Smooth muscle cell (in vitro differentiated cells): Measurements from ENCODE around the gene PROM2. TPM values are rescaled to one million over a fixed set of nuclear protein-coding genes. Genes with fewer than 3 reads are reported as not detected.

Source experiments
- DNase-seq: peaks from one replicate; lab custom pipeline; 2025; ENCODE audit not compliant: unreplicated experiment; lab: John Stamatoyannopoulos, UW
- H2AFZ ChIP-seq: fragments of 200-600 bp; sonication (generic); 2 replicates; pipeline ENCODE4 v1.6.0; 2016; ENCODE audit warnings: antibody characterized with exemption, low read depth, mild to moderate bottlenecking
- H3F3A ChIP-seq: fragments of 200-600 bp; sonication (generic); 2 replicates; pipeline ENCODE4 v1.6.0; 2017; ENCODE audit warnings: antibody characterized with exemption, low read depth
- H3K27ac ChIP-seq: fragments of 200-600 bp; sonication (generic); 2 replicates; pipeline ENCODE4 v1.5.1; 2016; ENCODE audit warnings: low read depth, mild to moderate bottlenecking
- H3K27me3 ChIP-seq: fragments of 200-600 bp; sonication (generic); 2 replicates; pipeline ENCODE4 v1.6.1; 2016; ENCODE audit warnings: low read depth, mild to moderate bottlenecking
- H3K36me3 ChIP-seq: fragments of 200-600 bp; sonication (generic); 2 replicates; pipeline ENCODE4 v1.5.1; 2016; ENCODE audit warnings: low read depth
- H3K4me1 ChIP-seq: fragments of 200-600 bp; sonication (generic); 2 replicates; pipeline ENCODE4 v1.5.1; 2016; ENCODE audit warnings: low read depth
- H3K4me2 ChIP-seq: fragments of 200-600 bp; sonication (generic); 2 replicates; pipeline ENCODE4 v1.6.0; 2016; ENCODE audit warnings: mild to moderate bottlenecking
- H3K4me3 ChIP-seq: fragments of 200-600 bp; sonication (generic); 2 replicates; pipeline ENCODE4 v1.5.1; 2016; ENCODE audit warnings: mild to moderate bottlenecking
- H3K79me2 ChIP-seq: fragments of 200-600 bp; sonication (generic); 2 replicates; pipeline ENCODE4 v1.6.0; 2016; ENCODE audit warnings: low read depth, mild to moderate bottlenecking
- H3K9ac ChIP-seq: fragments of 200-600 bp; sonication (generic); 2 replicates; pipeline ENCODE4 v1.6.0; 2016; ENCODE audit warnings: low read depth
- H3K9me3 ChIP-seq: fragments of 200-600 bp; sonication (generic); replicated peaks from 2 replicates; pipeline ENCODE4 v1.5.1; 2016; ENCODE audit warnings: low read depth
- H4K20me1 ChIP-seq: fragments of 200-600 bp; sonication (generic); 2 replicates; pipeline ENCODE4 v1.6.0; 2016; ENCODE audit warnings: low read depth
- CTCF ChIP-seq: fragments of 200-600 bp; sonication (generic); IDR thresholded peaks from 2 replicates; pipeline ENCODE4 v1.5.1; 2017; ENCODE audit warnings: borderline replicate concordance, mild to moderate bottlenecking, antibody characterized with exemption; ENCODE audit not compliant: insufficient read depth, poor library complexity, severe bottlenecking
- WGBS: methylation state at CpG from one replicate; pipeline ENCODE4 v1.1.7; 2016; ENCODE audit warnings: low lambda C conversion rate; 5-methylcytosine and 5-hydroxymethylcytosine counted together
- polyA plus RNA-seq: library from polyadenylated mRNA; unstranded; fragments of >200 nt; fragmentation: Nextera tagmentation; extraction: Ambion mirVana; gene quantifications from 2 replicates; pipeline ENCODE4 v1.2.1, GENCODE V29; 2016
- total RNA-seq: library from RNA; depleted of rRNA; stranded (reverse); fragments of >200 nt; gene quantifications from 2 replicates; pipeline ENCODE4 v1.2.3, GENCODE V29; 2014

PROM2 gene
- total and polyA plus RNA-seq, 2 experiments from 2014 or later: 0.70 to 4.2 TPM

DNA sequence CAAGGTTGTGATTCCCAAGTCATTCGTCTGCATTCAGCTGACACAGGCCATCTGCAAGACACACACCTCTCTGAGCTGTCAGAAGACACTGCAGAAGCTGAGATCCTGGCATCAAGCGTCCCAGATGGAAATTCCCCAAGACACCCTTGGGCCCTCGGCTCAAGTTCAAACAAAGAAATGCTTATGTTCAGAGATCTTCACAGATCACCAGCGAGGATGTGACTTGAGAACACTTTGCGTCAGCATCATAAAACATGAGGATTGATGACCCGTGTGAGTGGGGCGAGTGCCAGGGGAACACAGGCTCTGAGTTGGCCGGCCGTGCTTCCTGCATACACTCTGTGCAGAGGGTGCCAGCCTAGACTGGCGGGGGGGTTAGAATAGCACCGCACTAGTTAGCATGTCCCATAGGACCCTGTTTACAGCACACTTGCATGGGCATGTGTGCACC, 59.7 kb downstream of the PROM2 start:
- DNase-seq: no peak
- Histone ChIP-seq H3K4me2 (no peak overlapping the region), H3K27ac (no peak overlapping the region), H3F3A (no peaks in the 10 kb centered on the region), H3K9me3 (no peaks in the 10 kb centered on the region), H3K36me3 (no peaks in the 10 kb centered on the region), H3K4me1 (no peaks in the 10 kb centered on the region), H3K27me3 (no peaks in the 10 kb centered on the region), H3K4me3 (no peak overlapping the region), H3K9ac (no peak overlapping the region), H4K20me1 (no peaks in the 10 kb centered on the region), H3K79me2 (no peaks in the 10 kb centered on the region), H2AFZ (no peak overlapping the region)
- 73% methylated on average over 11 of the region's 11 CpGs for WGBS
- no peak for TF ChIP-seq CTCF

GRCh38 chr2:95334916-95335641, 60.8 kb downstream of the PROM2 start:
- Histone ChIP-seq H3K27ac (no peak overlapping the region), H3F3A (no peaks in the 10 kb centered on the region), H2AFZ (no peak overlapping the region), H3K4me2 (no peak overlapping the region), H3K9me3 (no peaks in the 10 kb centered on the region), H3K36me3 (no peaks in the 10 kb centered on the region), H3K4me3 (no peak overlapping the region), H3K4me1 (no peaks in the 10 kb centered on the region), H3K79me2 (no peaks in the 10 kb centered on the region), H3K9ac (no peak overlapping the region), H3K27me3 (no peaks in the 10 kb centered on the region), H4K20me1 (no peaks in the 10 kb centered on the region)
- no peak for TF ChIP-seq CTCF
- no peak for DNase-seq
- 77% methylated on average over 1 of the region's 1 CpG for WGBS

DNA sequence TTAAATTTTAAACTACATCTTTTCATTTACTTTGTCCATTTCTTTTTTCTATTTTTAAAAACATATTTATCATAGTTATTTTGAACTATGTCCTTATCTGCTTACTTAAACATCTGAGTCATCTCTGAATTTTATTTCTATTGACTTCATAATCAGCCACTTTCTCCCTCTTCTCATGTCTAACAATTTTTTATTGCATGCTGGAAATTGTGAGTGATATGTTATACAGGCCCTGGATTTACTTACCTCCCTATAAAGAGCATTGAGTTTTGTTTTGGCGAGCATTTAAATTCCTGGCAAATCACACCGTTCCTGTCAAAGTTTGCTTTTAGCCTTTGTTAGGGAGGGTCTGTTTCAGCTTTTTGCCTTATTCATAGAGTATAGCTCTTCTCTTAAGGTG, 62.2 kb downstream of the PROM2 start:
- H3K4me2 ChIP-seq: no peak overlapping the region
- H3K27me3 ChIP-seq: peaks cover 11% of the 10 kb centered on the region
- no peaks in the 10 kb centered on the region for H3K79me2 ChIP-seq
- no peak overlapping the region for H3K9ac ChIP-seq
- no peaks in the 10 kb centered on the region for H3K4me1 ChIP-seq
- no peak overlapping the region for H2AFZ ChIP-seq
- H3K36me3 ChIP-seq: no peaks in the 10 kb centered on the region
- H3K9me3 ChIP-seq: no peaks in the 10 kb centered on the region
- no peak for DNase-seq
- H3K27ac ChIP-seq: no peak overlapping the region
- no peaks in the 10 kb centered on the region for H3F3A ChIP-seq
- TF ChIP-seq CTCF: no peak
- no peak overlapping the region for H3K4me3 ChIP-seq
- WGBS: 84% methylated on average over 2 of the region's 2 CpGs
- no peaks in the 10 kb centered on the region for H4K20me1 ChIP-seq

GRCh38 chr2:95337829-95338228, 63.6 kb downstream of the PROM2 start:
- Histone ChIP-seq H4K20me1 (no peaks in the 10 kb centered on the region), H2AFZ (no peak overlapping the region), H3K36me3 (no peaks in the 10 kb centered on the region), H3F3A (no peaks in the 10 kb centered on the region), H3K4me1 (no peaks in the 10 kb centered on the region), H3K27me3 (peaks cover 23% of the 10 kb centered on the region), H3K27ac (no peak overlapping the region), H3K9ac (no peak overlapping the region), H3K4me2 (no peak overlapping the region), H3K79me2 (no peaks in the 10 kb centered on the region), H3K9me3 (no peaks in the 10 kb centered on the region), H3K4me3 (no peak overlapping the region)
- no peak for TF ChIP-seq CTCF
- DNase-seq: no peak
- WGBS: 68% methylated on average over 7 of the region's 7 CpGs
